OCI-LY7 (cell line): Measurements from ENCODE around the gene SRBD1. TPM values are rescaled to one million over a fixed set of nuclear protein-coding genes. Genes with fewer than 3 reads are reported as not detected.

Experiments
- BruUV-seq: library from RNA; stranded (reverse); fragments of 400-500 nt; replicated peaks from 2 replicates; lab custom pipeline; 2021; lab: Mats Ljungman, UMichigan
- CTCF ChIA-PET: fragments of 300-600 bp; sonication (Branson Sonifier 250); formaldehyde crosslinking; loops from one replicate; lab custom pipeline; 2022; ENCODE audit warnings: antibody characterized with exemption; ENCODE audit not compliant: unreplicated experiment; lab: Charles Lee
- POLR2A ChIA-PET: fragments of 300-600 bp; sonication (Branson Sonifier 250); formaldehyde crosslinking; loops from one replicate; lab custom pipeline; 2022; ENCODE audit warnings: antibody characterized with exemption; lab: Charles Lee
- DNase-seq: peaks from one replicate; pipeline ENCODE4 v3.0.0-alpha.2; 2015; ENCODE audit warnings: low spot score
- H2AFZ ChIP-seq: fragments of 200-600 bp; sonication (generic), shearing (Covaris generic); 2 replicates; pipeline ENCODE4 v1.6.1; 2014; ENCODE audit warnings: mild to moderate bottlenecking, antibody characterized with exemption, low read length, moderate library complexity
- H3K27ac ChIP-seq: fragments of 200-600 bp; sonication (generic); 2 replicates; pipeline ENCODE4 v1.5.1; 2014; ENCODE audit warnings: mixed run types, low read depth, mild to moderate bottlenecking, moderate library complexity, low read length, inconsistent platforms; ENCODE audit not compliant: poor library complexity, severe bottlenecking
- H3K36me3 ChIP-seq: fragments of 200-600 bp; sonication (generic); 2 replicates; pipeline ENCODE4 v1.6.1; 2014; ENCODE audit warnings: mild to moderate bottlenecking, antibody characterized with exemption, low read length, moderate library complexity, mixed read lengths; ENCODE audit not compliant: insufficient read depth
- H3K4me1 ChIP-seq: fragments of 200-600 bp; sonication (generic); 2 replicates; pipeline ENCODE4 v1.5.1; 2014; ENCODE audit warnings: mild to moderate bottlenecking, low read length; ENCODE audit not compliant: insufficient read depth, poor library complexity, severe bottlenecking
- H3K4me2 ChIP-seq: fragments of 200-600 bp; sonication (generic); 2 replicates; pipeline ENCODE4 v1.6.1; 2014; ENCODE audit warnings: mild to moderate bottlenecking, low read length
- H3K4me3 ChIP-seq: fragments of 200-600 bp; sonication (generic); 2 replicates; pipeline ENCODE4 v1.5.1; 2014; ENCODE audit warnings: mild to moderate bottlenecking, low read depth, low read length; ENCODE audit not compliant: poor library complexity, severe bottlenecking
- H3K79me2 ChIP-seq: fragments of 200-600 bp; sonication (generic); 2 replicates; pipeline ENCODE4 v1.6.1; 2016; ENCODE audit warnings: low read depth, mild to moderate bottlenecking, low read length, moderate library complexity, mixed read lengths; ENCODE audit not compliant: insufficient read depth
- H3K9me2 ChIP-seq: fragments of 200-600 bp; sonication (generic); 2 replicates; pipeline ENCODE4 v1.6.1; 2016; ENCODE audit warnings: mild to moderate bottlenecking, low read length, mixed read lengths; ENCODE audit not compliant: insufficient read depth
- H3K9me3 ChIP-seq: fragments of 200-600 bp; sonication (generic); 2 replicates; pipeline ENCODE4 v1.6.1; 2014; ENCODE audit warnings: mild to moderate bottlenecking, mixed run types, low read length, mixed read lengths
- H4K20me1 ChIP-seq: fragments of 200-600 bp; sonication (generic); 2 replicates; pipeline ENCODE4 v1.6.1; 2014; ENCODE audit warnings: mild to moderate bottlenecking, antibody characterized with exemption, low read length, moderate library complexity, mixed read lengths; ENCODE audit not compliant: insufficient read depth
- EZH2phosphoT487 ChIP-seq: fragments of 200-600 bp; sonication (generic); IDR thresholded peaks from 2 replicates; pipeline ENCODE4 v1.6.1; 2018; ENCODE audit warnings: low read depth, borderline replicate concordance, mild to moderate bottlenecking, mixed run types, antibody characterized with exemption, low read length, moderate library complexity, mixed read lengths
- intact Hi-C: fragments of 100-400 bp; cut with micrococcal nuclease; formaldehyde crosslinking; loops from one replicate; pipeline ENCODE4 v1.10.0; 2022; ENCODE audit not compliant: unreplicated experiment
- total RNA-seq, 2 experiments: library from RNA; depleted of rRNA in 1 of 2; stranded (reverse); fragments of >200 nt in 1 of 2; shearing (Covaris generic) in 1 of 2; gene quantifications; 2 replicates each; pipeline ENCODE4 v1.2.3, GENCODE V29; 2014 to 2022
- TF ChIP-seq, protein P1 (sequence below): fragments of 200-600 bp; sonication (generic); conservative IDR thresholded peaks from 2 replicates; pipeline ENCODE4 v1.5.1; 2014; ENCODE audit warnings: mild to moderate bottlenecking, antibody characterized with exemption, low read length, moderate library complexity, mixed read lengths

The SRBD1 gene
- total RNA-seq, 2 experiments from 2014 or later = 13.9 to 16.0 TPM

DNA sequence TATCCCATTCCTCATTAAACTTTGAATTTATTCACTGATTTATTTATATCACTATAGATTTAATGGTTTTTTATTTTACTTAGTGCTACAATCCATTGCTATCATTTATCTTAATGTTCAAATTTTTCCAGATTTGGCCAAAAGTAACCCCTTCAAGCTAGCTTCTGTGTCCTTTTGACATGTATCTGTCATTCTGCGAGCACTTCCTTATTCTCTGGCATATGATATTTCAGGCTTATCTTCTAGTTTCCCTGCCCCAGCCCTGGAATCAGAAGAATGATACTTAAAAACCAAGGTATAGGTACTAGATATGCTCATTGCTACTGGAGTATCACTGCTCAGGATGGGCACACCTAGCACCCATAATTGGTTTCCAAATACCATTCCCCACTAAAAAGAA, 28.5 kb downstream of the SRBD1 start:
- H3K27ac ChIP-seq = no peak overlapping the region
- ChIA-PET POLR2A (no interaction called here), CTCF (no interaction called here)
- H3K79me2 ChIP-seq = no peaks in the 10 kb centered on the region
- H3K9me3 ChIP-seq = no peaks in the 10 kb centered on the region
- no peaks in the 10 kb centered on the region for H4K20me1 ChIP-seq
- H3K9me2 ChIP-seq = no peaks in the 10 kb centered on the region
- H3K4me1 ChIP-seq = peaks cover 4% of the 10 kb centered on the region
- TF ChIP-seq, protein P1, sequence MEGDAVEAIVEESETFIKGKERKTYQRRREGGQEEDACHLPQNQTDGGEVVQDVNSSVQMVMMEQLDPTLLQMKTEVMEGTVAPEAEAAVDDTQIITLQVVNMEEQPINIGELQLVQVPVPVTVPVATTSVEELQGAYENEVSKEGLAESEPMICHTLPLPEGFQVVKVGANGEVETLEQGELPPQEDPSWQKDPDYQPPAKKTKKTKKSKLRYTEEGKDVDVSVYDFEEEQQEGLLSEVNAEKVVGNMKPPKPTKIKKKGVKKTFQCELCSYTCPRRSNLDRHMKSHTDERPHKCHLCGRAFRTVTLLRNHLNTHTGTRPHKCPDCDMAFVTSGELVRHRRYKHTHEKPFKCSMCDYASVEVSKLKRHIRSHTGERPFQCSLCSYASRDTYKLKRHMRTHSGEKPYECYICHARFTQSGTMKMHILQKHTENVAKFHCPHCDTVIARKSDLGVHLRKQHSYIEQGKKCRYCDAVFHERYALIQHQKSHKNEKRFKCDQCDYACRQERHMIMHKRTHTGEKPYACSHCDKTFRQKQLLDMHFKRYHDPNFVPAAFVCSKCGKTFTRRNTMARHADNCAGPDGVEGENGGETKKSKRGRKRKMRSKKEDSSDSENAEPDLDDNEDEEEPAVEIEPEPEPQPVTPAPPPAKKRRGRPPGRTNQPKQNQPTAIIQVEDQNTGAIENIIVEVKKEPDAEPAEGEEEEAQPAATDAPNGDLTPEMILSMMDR = no peak
- TF ChIP-seq EZH2phosphoT487 = no peak
- DNase-seq = no peak
- H2AFZ ChIP-seq = no peak overlapping the region
- no peak overlapping the region for H3K4me2 ChIP-seq
- intact Hi-C loops = no loop called here
- BruUV-seq = no TSS peak
- no peaks in the 10 kb centered on the region for H3K36me3 ChIP-seq
- no peak overlapping the region for H3K4me3 ChIP-seq

DNA sequence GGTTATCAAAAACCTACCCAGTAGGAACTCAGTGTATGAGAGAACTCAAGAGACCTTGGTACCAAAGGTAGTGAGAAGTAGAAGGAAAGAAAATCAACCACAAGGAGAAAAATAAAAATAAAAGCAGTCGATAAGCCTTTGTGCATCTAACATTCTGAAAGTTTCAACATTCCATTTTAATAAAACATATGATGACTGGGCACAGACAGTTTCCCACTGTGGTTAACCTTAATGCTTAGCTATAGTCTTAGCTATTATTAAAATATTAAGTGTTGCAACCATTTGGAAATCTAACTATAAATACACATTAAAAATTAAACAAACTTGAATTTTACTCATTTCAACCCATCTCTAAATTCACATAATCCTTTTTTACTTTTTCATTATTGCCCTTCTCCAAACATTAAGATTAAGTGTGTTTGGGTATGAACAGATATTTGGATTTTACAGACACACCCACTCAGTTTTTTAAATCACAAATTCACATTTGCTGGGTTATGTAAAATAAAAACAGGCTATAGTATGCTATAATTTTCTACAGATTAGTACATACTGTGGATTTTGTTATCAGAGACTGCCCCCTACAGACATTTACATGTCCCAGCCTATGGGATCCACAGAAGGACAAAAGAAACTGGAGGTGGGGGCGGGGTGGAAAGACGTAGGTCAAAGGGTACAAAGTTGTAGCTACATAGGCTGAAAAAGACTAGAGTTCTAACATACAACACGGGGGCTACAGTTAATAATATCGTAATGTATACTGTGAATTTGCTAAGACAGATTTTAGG, 32.8 kb downstream of the SRBD1 start:
- Histone ChIP-seq H3K4me1 (peaks cover 4% of the 10 kb centered on the region), H3K79me2 (no peaks in the 10 kb centered on the region), H2AFZ (no peak overlapping the region), H4K20me1 (no peaks in the 10 kb centered on the region), H3K9me2 (no peaks in the 10 kb centered on the region), H3K36me3 (peaks cover 17% of the 10 kb centered on the region), H3K4me2 (no peak overlapping the region), H3K27ac (no peak overlapping the region), H3K4me3 (no peak overlapping the region), H3K9me3 (no peaks in the 10 kb centered on the region)
- peak; percentile 43 for DNase-seq
- POLR2A ChIA-PET = no interaction called here
- BruUV-seq = no TSS peak
- intact Hi-C loops = no loop called here
- TF ChIP-seq, protein P1 = peak; percentile 80
- TF ChIP-seq EZH2phosphoT487 = no peak
- CTCF ChIA-PET = no interaction called here

DNA sequence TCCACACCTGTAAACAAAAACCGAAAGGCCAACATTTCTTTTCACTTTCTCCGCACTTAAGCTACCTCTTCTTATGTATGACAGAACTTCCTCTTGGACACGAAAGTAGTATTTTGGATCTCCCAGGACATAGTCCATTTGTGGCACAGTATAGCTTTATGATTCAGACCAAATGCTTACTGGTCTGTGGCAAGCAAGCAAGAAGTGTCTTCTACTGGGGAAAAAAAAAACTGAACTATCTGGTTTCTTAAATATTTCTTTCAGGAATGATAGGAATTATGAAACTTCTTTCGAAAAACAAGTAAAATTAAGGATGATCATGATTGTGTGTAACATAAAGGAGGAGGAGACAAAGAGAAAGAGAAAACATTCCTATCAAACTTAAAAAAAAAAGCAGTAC, 33.6 kb downstream of the SRBD1 start:
- Histone ChIP-seq H3K4me2 (no peak overlapping the region), H3K36me3 (peaks cover 25% of the 10 kb centered on the region), H3K9me3 (no peaks in the 10 kb centered on the region), H3K4me3 (no peak overlapping the region), H2AFZ (no peak overlapping the region), H3K4me1 (peaks cover 4% of the 10 kb centered on the region), H3K9me2 (no peaks in the 10 kb centered on the region), H3K27ac (no peak overlapping the region), H4K20me1 (no peaks in the 10 kb centered on the region), H3K79me2 (no peaks in the 10 kb centered on the region)
- no peak for DNase-seq
- TF ChIP-seq, protein P1 = no peak
- TF ChIP-seq EZH2phosphoT487 = no peak
- POLR2A ChIA-PET = interaction anchor here (1.1 to 1.4 kb wide), 2 partner anchors 10 to 17 kb away, joined by 3 to 4 read pairs; no protein-coding TSS in a partner anchor
- intact Hi-C loops = no loop called here
- no TSS peak for BruUV-seq
- CTCF ChIA-PET = no interaction called here
